ENCODE results near the gene KARS1.
A peak's percentile ranks its signal among the peaks of the same experiment; 100 is the strongest.

KARS1 gene

DNA sequence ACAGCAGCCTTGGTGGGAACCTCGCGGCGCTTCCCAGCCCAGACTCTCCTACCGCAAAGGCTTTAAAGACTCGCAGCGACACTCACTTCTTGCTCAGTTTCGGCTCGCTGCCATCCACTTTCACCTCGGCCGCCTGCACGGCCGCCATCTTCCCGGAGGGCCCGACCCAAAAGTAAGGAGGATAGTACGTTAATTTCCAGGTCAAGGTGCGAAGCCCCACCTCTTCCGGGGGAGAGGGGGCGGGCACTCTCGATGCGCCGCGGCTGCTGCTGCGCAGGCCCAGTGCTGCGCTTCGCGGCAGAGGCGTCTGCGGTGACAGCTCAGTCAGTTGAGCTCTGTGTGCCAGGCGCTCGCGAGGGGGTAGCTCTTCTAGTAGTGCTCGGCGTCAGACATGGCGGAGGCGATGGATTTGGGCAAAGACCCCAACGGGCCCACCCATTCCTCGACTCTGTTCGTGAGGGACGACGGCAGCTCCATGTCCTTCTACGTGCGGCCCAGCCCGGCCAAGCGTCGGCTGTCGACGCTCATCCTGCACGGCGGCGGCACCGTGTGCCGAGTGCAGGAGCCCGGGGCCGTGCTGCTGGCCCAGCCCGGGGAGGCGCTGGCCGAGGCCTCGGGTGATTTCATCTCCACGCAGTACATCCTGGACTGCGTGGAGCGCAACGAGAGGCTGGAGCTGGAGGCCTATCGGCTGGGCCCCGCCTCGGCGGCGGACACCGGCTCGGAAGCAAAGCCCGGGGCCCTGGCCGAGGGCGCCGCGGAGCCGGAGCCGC, at the start of gene KARS1, which contains the start of gene TERF2IP:
Gene KARS1 (minus strand): TSS at position 174 of the 773 bp plus-strand sequence. CDS start 26 bp downstream, at position 148.
Gene TERF2IP (plus strand): TSS at position 282 of the 773 bp plus-strand sequence. CDS start 110 bp downstream, at position 392.
- Mint-ChIP-seq H3K27me3 (no peaks in the 10 kb centered on the region), H3K36me3 (ENCODE audit: low read depth) (peaks cover 47% of the 10 kb centered on the region), H3K4me1 (ENCODE audit: low read depth) (peaks cover 66% of the 10 kb centered on the region), H3K9me3 (no peaks in the 10 kb centered on the region), H3K4me3 (peak within 1 kb of the TSS; percentile 86), H3K27ac (peak within 1 kb of the TSS; percentile 98)

- no peaks in the 10 kb centered on the region for H3K4me1 Mint-ChIP-seq (ENCODE audit: low read depth)
- H3K27me3 Mint-ChIP-seq, result no peaks in the 10 kb centered on the region
- H3K9me3 Mint-ChIP-seq, result no peaks in the 10 kb centered on the region
- H3K36me3 Mint-ChIP-seq (ENCODE audit: low read depth), result no peaks in the 10 kb centered on the region
- H3K27ac Mint-ChIP-seq, result no peak overlapping the region
- no peak overlapping the region for H3K4me3 Mint-ChIP-seq
These were observed 48.2 kb upstream of the KARS1 start for GRCh38 chr16:75695708-75696107.

GRCh38 chr16:75687361-75687760, 39.9 kb upstream of the KARS1 start:
- Mint-ChIP-seq H3K9me3 (peaks cover 4% of the 10 kb centered on the region), H3K4me1 (ENCODE audit: low read depth) (no peaks in the 10 kb centered on the region), H3K27me3 (no peaks in the 10 kb centered on the region), H3K36me3 (ENCODE audit: low read depth) (no peaks in the 10 kb centered on the region), H3K27ac (no peak overlapping the region), H3K4me3 (no peak overlapping the region)

DNA sequence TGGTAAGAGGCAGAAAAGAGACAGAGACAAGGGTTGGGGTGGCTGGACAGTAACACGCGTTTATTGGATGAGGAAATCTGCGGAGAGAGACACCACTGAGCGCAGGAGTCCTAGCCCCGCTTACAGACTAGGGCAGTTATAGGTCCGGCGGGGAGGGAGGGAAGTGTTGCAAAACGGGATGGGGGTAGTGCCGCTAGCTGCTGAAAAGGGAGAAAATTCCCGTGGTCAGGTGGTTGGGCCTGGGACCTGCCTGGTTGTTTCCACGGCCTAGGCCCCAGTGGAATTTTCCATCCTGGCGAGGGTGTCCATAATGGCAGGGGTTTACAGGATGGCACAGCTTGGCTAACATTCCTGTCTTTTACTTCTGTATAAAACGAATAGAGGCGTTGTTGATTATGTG, 34.8 kb upstream of the KARS1 start:
- peaks cover 4% of the 10 kb centered on the region for H3K9me3 Mint-ChIP-seq
- no peak overlapping the region for H3K27ac Mint-ChIP-seq
- no peaks in the 10 kb centered on the region for H3K4me1 Mint-ChIP-seq (ENCODE audit: low read depth)
- no peak overlapping the region for H3K4me3 Mint-ChIP-seq
- no peaks in the 10 kb centered on the region for H3K27me3 Mint-ChIP-seq
- no peaks in the 10 kb centered on the region for H3K36me3 Mint-ChIP-seq (ENCODE audit: low read depth)

DNA sequence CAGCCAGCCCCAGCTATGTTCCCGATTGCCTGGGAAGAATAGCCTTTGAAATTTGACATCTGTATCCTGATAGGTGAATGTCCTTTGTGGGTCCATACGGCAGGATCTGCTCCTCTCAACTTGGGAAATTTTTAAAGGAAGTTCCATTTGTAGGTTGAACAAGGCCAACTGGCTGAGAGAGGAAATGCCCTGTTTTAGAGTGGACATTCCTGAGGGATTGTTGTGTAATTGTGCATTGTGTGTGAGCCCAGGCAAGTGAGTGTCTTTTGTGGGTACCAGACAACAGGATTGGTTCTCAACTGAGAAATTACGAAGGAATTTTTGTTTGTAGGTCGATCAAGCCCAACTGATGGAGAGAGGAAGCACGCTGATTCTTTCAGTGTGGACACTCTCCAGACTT, 31.9 kb upstream of the KARS1 start:
- H3K4me1 Mint-ChIP-seq (ENCODE audit: low read depth), result no peaks in the 10 kb centered on the region
- H3K27ac Mint-ChIP-seq, result no peak overlapping the region
- no peaks in the 10 kb centered on the region for H3K36me3 Mint-ChIP-seq (ENCODE audit: low read depth)
- H3K4me3 Mint-ChIP-seq, result no peak overlapping the region
- no peaks in the 10 kb centered on the region for H3K27me3 Mint-ChIP-seq
- peaks cover 2% of the 10 kb centered on the region for H3K9me3 Mint-ChIP-seq

DNA sequence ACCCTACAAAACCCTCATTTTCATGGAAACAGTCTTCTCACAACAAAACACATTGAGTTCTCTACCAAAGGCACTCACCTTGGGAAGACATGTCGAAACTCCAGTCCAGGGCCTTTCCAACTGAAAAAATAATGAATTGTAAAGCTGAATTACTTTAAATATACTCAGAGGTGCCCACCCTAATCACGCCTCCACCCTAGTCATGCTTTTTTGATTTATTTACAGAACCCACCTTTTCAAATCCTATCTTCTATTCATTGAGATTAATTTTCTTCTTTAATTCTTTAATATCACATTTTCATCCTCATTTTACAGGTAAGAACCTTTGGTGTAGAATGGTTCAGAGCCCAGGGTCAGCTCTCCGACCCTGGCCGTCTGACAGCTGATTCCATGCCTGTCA, 29.4 kb upstream of the KARS1 start, which contains the start of gene CPHXL2:
Gene CPHXL2 (minus strand): TSS at position 101 of the 400 bp plus-strand sequence. CDS start 10 bp downstream, at position 91.
- Mint-ChIP-seq H3K4me3 (no peak within 1 kb of the TSS), H3K4me1 (ENCODE audit: low read depth) (no peaks in the 10 kb centered on the region), H3K36me3 (ENCODE audit: low read depth) (no peaks in the 10 kb centered on the region), H3K27me3 (no peaks in the 10 kb centered on the region), H3K27ac (no peak within 1 kb of the TSS), H3K9me3 (no peaks in the 10 kb centered on the region)

DNA sequence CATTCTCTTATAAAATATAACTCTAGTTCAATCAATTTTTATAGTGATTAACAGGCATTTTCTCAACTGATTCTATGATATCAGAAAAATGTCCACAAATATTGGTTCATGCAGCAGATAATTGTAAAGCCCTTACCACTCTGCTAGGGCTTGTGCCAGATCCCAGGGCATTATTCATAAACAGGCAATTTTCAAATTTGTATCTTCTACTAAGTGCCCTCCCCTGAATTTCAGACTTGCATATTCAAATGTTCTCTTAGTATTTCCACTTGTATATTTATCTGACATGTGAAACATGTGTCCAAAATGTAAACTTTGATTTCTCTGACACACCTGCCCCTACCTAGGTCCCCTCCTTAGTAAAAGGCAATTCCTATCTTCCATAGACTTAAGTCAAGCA, 20.0 kb upstream of the KARS1 start:
- Mint-ChIP-seq H3K27me3 (no peaks in the 10 kb centered on the region), H3K9me3 (no peaks in the 10 kb centered on the region), H3K4me3 (no peak overlapping the region), H3K4me1 (ENCODE audit: low read depth) (no peaks in the 10 kb centered on the region), H3K27ac (no peak overlapping the region), H3K36me3 (ENCODE audit: low read depth) (no peaks in the 10 kb centered on the region)

- no peak overlapping the region for H3K4me3 Mint-ChIP-seq
- no peaks in the 10 kb centered on the region for H3K9me3 Mint-ChIP-seq
- H3K4me1 Mint-ChIP-seq (ENCODE audit: low read depth), result no peaks in the 10 kb centered on the region
- no peaks in the 10 kb centered on the region for H3K27me3 Mint-ChIP-seq
- H3K27ac Mint-ChIP-seq, result no peak overlapping the region
- H3K36me3 Mint-ChIP-seq (ENCODE audit: low read depth), result peaks cover 24% of the 10 kb centered on the region
These were observed 13.3 kb upstream of the KARS1 start for GRCh38 chr16:75660726-75661302.

DNA sequence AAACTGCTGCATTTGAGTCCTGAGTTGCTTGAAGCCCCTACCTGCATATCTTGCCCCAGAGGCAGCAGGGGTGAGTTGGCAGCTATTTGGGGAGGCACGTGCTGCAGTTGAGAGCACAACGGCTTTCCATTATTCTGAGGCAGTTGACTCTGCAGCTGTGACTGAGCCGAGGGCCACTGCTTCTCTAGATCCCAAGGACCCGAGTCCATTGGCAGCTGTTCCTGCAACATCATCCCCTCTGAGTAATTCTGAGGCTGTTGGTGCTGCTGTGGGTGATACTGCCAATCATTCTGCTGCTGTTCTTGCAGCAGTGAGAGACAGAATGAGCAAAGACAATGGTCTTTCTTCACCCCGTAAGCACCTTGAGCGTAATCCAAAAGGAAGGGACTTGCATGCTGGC, 12.9 kb upstream of the KARS1 start:
- H3K27ac Mint-ChIP-seq, result no peak overlapping the region
- no peaks in the 10 kb centered on the region for H3K27me3 Mint-ChIP-seq
- no peaks in the 10 kb centered on the region for H3K9me3 Mint-ChIP-seq
- H3K4me3 Mint-ChIP-seq, result no peak overlapping the region
- no peaks in the 10 kb centered on the region for H3K4me1 Mint-ChIP-seq (ENCODE audit: low read depth)
- H3K36me3 Mint-ChIP-seq (ENCODE audit: low read depth), result peaks cover 28% of the 10 kb centered on the region

DNA sequence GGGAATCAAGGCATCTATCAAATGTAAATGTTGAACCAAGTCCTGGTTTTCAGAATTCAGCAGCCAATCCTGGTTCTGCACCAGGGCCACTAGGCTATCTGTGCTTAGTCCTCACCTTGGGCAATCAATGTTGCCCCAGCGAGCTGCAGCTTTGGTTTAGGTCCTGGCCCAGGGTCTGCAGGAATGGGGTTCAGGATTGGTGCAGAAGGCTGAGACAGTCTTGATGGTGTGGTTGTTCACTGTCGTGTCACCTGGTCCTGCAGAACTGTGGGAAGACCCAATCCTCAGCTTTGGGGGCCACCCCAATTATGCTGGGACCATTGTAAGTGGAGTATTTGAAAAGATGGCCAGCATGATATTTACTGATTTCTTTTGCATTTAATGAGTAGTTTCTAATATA, 10.7 kb upstream of the KARS1 start:
- Mint-ChIP-seq H3K27me3 (no peaks in the 10 kb centered on the region), H3K4me3 (no peak overlapping the region), H3K9me3 (no peaks in the 10 kb centered on the region), H3K27ac (no peak overlapping the region), H3K36me3 (ENCODE audit: low read depth) (peaks cover 43% of the 10 kb centered on the region), H3K4me1 (ENCODE audit: low read depth) (peaks cover 12% of the 10 kb centered on the region)

DNA sequence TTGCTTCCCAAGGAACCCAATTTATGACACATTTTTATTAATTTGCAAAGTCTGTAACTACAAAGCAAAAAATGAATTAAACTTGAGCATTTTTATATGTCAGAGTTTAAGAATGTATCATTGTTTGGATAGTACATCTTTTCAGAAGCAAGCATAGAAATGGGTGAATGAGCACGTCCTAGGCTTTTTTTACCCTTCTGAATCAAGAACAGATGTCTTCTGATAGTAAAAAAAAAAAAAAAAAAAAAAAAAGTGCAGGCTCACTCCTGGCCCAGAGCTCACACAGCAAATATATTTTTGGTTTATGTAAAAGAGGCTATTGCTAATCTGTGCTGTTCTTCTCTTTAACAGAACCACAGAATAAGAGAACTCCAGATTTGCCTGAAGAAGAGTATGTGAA, 6.5 kb upstream of the KARS1 start:
- peaks cover 47% of the 10 kb centered on the region for H3K4me1 Mint-ChIP-seq (ENCODE audit: low read depth)
- no peaks in the 10 kb centered on the region for H3K27me3 Mint-ChIP-seq
- H3K36me3 Mint-ChIP-seq (ENCODE audit: low read depth), result peaks cover 58% of the 10 kb centered on the region
- H3K4me3 Mint-ChIP-seq, result no peak overlapping the region
- H3K27ac Mint-ChIP-seq, result peak overlapping the region; percentile 85
- no peaks in the 10 kb centered on the region for H3K9me3 Mint-ChIP-seq

- H3K27ac Mint-ChIP-seq, result peak overlapping the region; percentile 94
- H3K4me1 Mint-ChIP-seq (ENCODE audit: low read depth), result peaks cover 69% of the 10 kb centered on the region
- H3K36me3 Mint-ChIP-seq (ENCODE audit: low read depth), result peaks cover 42% of the 10 kb centered on the region
- H3K4me3 Mint-ChIP-seq, result peak overlapping the region; percentile 86
- no peaks in the 10 kb centered on the region for H3K27me3 Mint-ChIP-seq
- H3K9me3 Mint-ChIP-seq, result no peaks in the 10 kb centered on the region
These were observed 1.0 kb upstream of the KARS1 start for GRCh38 chr16:75648265-75649076.

- peak overlapping the region; percentile 98 for H3K27ac Mint-ChIP-seq
- no peaks in the 10 kb centered on the region for H3K27me3 Mint-ChIP-seq
- H3K4me1 Mint-ChIP-seq (ENCODE audit: low read depth), result peaks cover 64% of the 10 kb centered on the region
- H3K4me3 Mint-ChIP-seq, result peak overlapping the region; percentile 86
- peaks cover 52% of the 10 kb centered on the region for H3K36me3 Mint-ChIP-seq (ENCODE audit: low read depth)
- no peaks in the 10 kb centered on the region for H3K9me3 Mint-ChIP-seq
These were observed 363 bp downstream of the KARS1 start for GRCh38 chr16:75647112-75647491.

- no peaks in the 10 kb centered on the region for H3K9me3 Mint-ChIP-seq
- no peaks in the 10 kb centered on the region for H3K27me3 Mint-ChIP-seq
- H3K4me1 Mint-ChIP-seq (ENCODE audit: low read depth), result peaks cover 44% of the 10 kb centered on the region
- peak overlapping the region; percentile 86 for H3K4me3 Mint-ChIP-seq
- H3K27ac Mint-ChIP-seq, result peak overlapping the region; percentile 64
- H3K36me3 Mint-ChIP-seq (ENCODE audit: low read depth), result peaks cover 61% of the 10 kb centered on the region
These were observed 3.0 kb downstream of the KARS1 start for GRCh38 chr16:75644240-75645012.

Data from stimulated activated naive CD8-positive, alpha-beta T cell treated with anti-CD3 and anti-CD28 coated beads, Interleukin-15, Interleukin-2, amounts not matched to agents 100 ng/mL and 50 ng/mL, for 24 hours (primary cell).